HG03457 (cell line): ENCODE data around the gene GPX8.

Experiments used
- ATAC-seq: cut with Tn5 transposase; IDR thresholded peaks from one replicate; pipeline ENCODE4 v1.9.1; 2021; ENCODE audit warnings: moderate number of reproducible peaks; ENCODE audit not compliant: unreplicated experiment

GPX8 gene, protein sequence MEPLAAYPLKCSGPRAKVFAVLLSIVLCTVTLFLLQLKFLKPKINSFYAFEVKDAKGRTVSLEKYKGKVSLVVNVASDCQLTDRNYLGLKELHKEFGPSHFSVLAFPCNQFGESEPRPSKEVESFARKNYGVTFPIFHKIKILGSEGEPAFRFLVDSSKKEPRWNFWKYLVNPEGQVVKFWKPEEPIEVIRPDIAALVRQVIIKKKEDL

DNA sequence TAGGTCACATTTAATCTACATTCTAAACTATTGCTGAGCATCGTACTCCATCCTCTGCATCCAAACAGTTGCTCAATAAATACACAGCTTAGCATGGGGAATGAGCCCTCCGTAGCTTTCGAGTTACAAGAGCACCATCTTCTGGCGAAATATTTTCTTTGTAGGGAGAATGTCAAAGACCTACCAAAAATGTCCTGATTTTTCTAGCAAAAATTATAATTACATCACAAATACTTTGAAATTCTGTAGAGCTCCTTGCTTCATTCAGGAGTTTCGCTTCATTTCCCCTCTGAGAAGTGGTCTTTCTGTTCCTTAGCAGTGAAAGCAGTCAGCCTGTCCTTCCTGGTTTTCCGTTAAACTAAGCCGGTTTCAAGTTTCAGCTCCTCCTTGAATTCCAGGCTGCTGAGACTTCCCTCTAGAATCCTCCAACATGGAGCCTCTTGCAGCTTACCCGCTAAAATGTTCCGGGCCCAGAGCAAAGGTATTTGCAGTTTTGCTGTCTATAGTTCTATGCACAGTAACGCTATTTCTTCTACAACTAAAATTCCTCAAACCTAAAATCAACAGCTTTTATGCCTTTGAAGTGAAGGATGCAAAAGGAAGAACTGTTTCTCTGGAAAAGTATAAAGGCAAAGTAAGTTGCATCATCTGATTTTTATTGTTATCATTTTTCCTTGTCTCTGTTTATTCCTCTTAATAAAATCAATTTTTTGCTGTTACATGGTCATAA lies at the start of gene GPX8:
Gene GPX8 (plus strand): TSS at position 409 of the 730 bp plus-strand sequence. CDS start 22 bp downstream, at position 431.
- no peak for ATAC-seq

GRCh38 chr5:55110217-55110616 lies 49.8 kb upstream of the GPX8 start:
- ATAC-seq = no peak

DNA sequence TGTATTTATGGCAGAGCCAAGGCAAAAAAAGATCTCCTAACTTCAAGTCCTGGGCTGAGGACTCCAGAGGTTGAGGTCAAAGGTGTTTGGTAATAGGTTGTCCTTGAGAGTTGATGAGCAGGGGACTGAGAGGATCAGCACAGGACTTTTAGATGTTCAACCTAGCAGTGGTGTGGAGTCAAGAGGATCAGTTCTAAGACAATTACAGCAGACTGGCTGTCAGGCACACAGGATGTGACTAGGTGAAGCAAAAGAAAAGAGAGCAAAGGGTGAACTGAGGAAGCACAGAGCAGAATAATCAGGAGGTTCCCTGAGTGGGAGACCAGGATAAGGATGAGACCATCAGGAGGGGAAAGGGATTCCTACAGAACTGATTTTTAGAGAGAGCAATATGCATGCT lies 46.6 kb upstream of the GPX8 start:
- ATAC-seq = no peak

- ATAC-seq = no peak
Observed at GRCh38 chr5:55114061-55114460, 45.9 kb upstream of the GPX8 start.

DNA sequence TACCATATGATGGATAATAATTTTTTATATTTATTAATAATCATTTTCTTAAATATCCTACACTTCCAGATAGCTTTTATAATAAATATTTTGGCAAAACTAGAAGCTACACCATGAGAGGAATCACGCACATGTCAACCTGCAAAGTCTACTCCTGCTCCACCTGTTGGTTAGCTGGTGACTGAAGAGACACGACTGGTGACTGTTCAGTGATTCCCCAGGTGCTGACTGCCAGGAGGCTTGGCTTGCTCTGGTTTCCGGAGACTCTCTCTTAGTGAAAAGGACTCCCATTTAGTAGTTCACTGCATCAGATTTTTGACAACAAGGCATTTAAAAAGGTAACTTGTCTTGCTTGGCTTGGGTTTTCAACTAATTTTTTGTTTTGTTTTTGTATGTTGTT lies 36.6 kb upstream of the GPX8 start:
- ATAC-seq = no peak

GRCh38 chr5:55134053-55134722 lies 25.8 kb upstream of the GPX8 start:
- no peak for ATAC-seq

- ATAC-seq = no peak
Observed at GRCh38 chr5:55136521-55136920, 23.4 kb upstream of the GPX8 start.

- ATAC-seq = no peak
Observed at GRCh38 chr5:55140908-55141665, 18.9 kb upstream of the GPX8 start.

- no peak for ATAC-seq
Observed at GRCh38 chr5:55141945-55142690, 17.9 kb upstream of the GPX8 start.

GRCh38 chr5:55143624-55144023 lies 16.3 kb upstream of the GPX8 start:
- no peak for ATAC-seq

DNA sequence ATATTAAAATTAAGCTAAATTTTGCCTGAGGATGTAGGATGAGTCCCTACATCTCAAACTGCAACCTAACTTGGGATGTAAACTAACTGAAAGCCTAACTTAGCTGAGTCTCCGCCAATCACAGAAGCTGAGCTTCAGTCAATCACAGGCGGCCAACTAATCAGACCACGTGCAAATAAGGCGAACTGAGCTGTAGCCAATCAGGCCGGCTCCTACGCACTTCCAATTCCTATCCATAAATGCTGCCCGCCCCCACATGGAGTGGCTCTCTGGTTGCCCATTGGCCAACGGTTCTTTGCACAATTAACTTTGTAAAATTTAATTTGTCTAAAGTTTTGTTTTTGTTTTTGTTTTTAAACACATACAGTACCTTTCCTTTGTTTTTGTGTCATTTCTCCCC lies 13.9 kb upstream of the GPX8 start:
- no peak for ATAC-seq

DNA sequence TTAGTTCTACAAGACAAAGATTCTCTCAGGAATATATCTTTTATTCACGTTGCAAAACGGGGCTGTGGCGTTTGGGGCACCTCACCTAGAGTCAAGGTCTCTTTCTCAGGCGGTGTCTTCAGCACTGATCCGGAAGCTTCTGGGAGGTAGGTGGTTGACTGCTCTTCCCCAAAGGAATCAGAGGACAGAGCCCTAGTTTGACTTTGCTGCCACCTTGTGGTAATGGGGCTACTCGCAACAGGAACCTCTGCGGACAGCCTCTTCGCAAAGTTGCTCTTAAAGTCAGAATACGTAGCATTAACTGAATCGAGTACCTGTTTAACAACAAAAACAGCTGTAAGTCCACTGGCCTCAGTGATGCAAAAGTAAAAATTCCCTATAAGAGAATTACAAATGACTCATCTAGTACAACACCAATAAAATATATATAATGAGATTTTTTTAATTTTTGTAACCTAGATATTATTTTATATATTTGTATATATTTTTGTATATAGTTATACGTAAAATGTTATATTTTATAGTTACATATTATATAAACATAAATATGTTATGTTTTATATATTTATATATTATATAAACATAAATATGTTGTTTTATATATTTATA lies 13.3 kb upstream of the GPX8 start:
- ATAC-seq = no peak

DNA sequence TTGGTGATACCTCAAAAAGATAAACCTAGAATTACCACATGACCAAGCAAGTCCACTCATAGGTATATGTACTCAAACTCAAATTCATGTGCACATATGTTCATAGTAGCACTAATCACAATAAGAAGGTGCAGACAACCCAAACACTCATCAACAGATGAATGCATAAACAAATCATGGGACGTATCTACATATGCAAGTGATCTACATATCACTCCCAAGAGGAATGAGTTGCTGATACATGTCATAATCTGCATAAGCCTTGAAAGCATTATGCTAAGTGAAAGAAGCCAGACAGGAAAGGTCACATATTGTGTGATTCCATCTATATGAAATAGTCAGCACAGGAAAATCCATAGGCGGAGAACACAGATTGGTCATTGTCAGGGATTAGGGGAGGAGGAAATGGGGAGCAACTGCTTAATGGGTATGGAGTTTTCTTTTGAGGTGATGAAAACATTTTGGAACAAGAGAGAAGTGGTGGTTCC lies 10.6 kb upstream of the GPX8 start:
- no peak for ATAC-seq

GRCh38 chr5:55151923-55152842 lies 7.8 kb upstream of the GPX8 start:
- ATAC-seq = no peak

DNA sequence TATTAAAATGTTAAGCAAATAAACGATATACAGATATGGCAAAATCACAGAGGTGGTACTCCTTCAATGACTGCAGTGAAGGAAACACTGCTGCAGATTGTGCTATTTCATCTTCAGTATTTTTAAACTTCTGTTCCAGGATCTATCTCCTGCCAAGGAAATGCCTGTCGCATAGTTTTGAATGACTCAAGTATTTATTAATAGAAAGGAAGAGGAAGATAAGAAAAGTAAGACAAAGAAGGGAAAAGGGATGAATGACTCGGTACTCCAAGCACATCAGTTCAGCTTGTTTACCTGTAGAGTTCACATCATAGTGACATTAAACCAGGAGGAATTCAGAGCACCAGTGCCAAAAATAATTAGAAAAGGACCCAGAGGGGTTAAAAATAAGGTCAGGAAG lies 5.1 kb upstream of the GPX8 start:
- ATAC-seq = no peak

- no peak for ATAC-seq
Observed at GRCh38 chr5:55160493-55161209, 680 bp downstream of the GPX8 start.

- no peak for ATAC-seq
Observed at GRCh38 chr5:55162666-55163065, 2.7 kb downstream of the GPX8 start.

DNA sequence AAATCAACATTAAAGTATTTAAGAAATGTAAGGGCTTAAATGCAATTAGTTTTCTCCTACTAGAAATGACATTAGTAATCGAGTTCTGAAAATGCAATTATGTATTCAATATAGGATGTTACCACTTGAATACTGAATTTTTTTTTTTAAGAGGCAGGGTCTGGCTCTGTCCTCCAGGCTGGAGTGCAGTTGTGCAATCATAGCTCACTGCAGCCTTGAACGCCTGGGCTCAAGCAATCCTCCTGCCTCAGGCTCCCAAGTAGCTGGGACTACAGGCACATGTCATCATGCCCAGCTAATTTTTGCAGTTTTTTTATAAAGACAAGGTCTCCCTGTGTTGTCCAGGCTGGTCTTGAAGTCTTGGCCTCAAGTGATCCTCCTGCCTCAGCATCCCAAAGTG lies 11.5 kb downstream of the GPX8 start:
- no peak for ATAC-seq
